HEK293 (cell line): Measurements from ENCODE around the gene EPOP.

Experiments
- CTCF ChIA-PET: fragments of 350-600 bp; formaldehyde crosslinking; extraction: SDS; loops from one replicate; lab custom pipeline; 2021; ENCODE audit warnings: antibody characterized with exemption; lab: Yijun Ruan, JAX
- POLR2A ChIA-PET: fragments of 300-600 bp; formaldehyde crosslinking; extraction: SDS; loops from one replicate; lab custom pipeline; 2020; ENCODE audit warnings: antibody characterized with exemption, inconsistent platforms; lab: Yijun Ruan, JAX
- H3K27ac ChIP-seq: fragments of 200-500 bp; sonication (Bioruptor generic); 2 replicates; pipeline ENCODE4 v1.5.1; 2014; ENCODE audit warnings: low read depth, low read length, control low read depth, inconsistent platforms; ENCODE audit errors: extremely low read depth
- H3K36me3 ChIP-seq, 2 experiments: fragments of 200-500 bp in 1 of 2; sonication (Bioruptor generic) in 1 of 2; 1 replicate in 1 of 2; 2 replicates in 1 of 2; pipeline ENCODE4 v1.5.1; 2014 to 2017; ENCODE audit warnings: inconsistent platforms in 2 of 2, low read length in 2 of 2; ENCODE audit not compliant: control insufficient read depth in 2 of 2, insufficient read depth in 1 of 2
- H3K4me1 ChIP-seq: fragments of 200-500 bp; sonication (Bioruptor generic); 2 replicates; pipeline ENCODE4 v1.5.1; 2014; ENCODE audit warnings: mild to moderate bottlenecking, low read length, inconsistent platforms; ENCODE audit not compliant: control insufficient read depth, insufficient read depth
- H3K4me3 ChIP-seq: 2 replicates; pipeline ENCODE4 v1.5.1; 2011; ENCODE audit warnings: low read depth, mild to moderate bottlenecking, control low read depth, low read length, moderate library complexity
- H3K9me3 ChIP-seq: fragments of 200-500 bp; sonication (Bioruptor generic); 2 replicates; pipeline ENCODE4 v1.5.1; 2014; ENCODE audit warnings: low read depth, low read length, inconsistent platforms; ENCODE audit not compliant: control insufficient read depth, insufficient read depth
- FEZF1 ChIP-seq: fragments of 450-650 bp; formaldehyde crosslinking; IDR thresholded peaks from 2 replicates; pipeline ENCODE4 v1.5.1; 2016; ENCODE audit warnings: missing biosample characterization, missing genetic modification characterization
- HIC1 ChIP-seq: fragments of 450-650 bp; formaldehyde crosslinking; IDR thresholded peaks from 2 replicates; pipeline ENCODE4 v1.5.1; 2016; ENCODE audit warnings: missing biosample characterization, missing genetic modification characterization
- IKZF3 ChIP-seq: fragments of 450-650 bp; IDR thresholded peaks from 2 replicates; pipeline ENCODE4 v1.5.0; 2018; ENCODE audit warnings: missing biosample characterization, mild to moderate bottlenecking, missing genetic modification characterization, moderate library complexity
- MEIS1 ChIP-seq: sonication (generic); formaldehyde crosslinking; IDR thresholded peaks from 2 replicates; pipeline ENCODE4 v1.8.1; 2022; ENCODE audit warnings: missing genetic modification reagents, mild to moderate bottlenecking, borderline replicate concordance
- REPIN1 ChIP-seq: fragments of 450-650 bp; formaldehyde crosslinking; IDR thresholded peaks from 2 replicates; pipeline ENCODE4 v1.5.1; 2017; ENCODE audit warnings: missing biosample characterization, missing genetic modification characterization, low read depth
- SALL2 ChIP-seq: fragments of 450-650 bp; formaldehyde crosslinking; IDR thresholded peaks from 2 replicates; pipeline ENCODE4 v1.5.0; 2017; ENCODE audit warnings: missing biosample characterization, mild to moderate bottlenecking, missing genetic modification characterization, borderline replicate concordance
- ZEB2 ChIP-seq: fragments of 450-650 bp; formaldehyde crosslinking; IDR thresholded peaks from 2 replicates; pipeline ENCODE4 v1.5.1; 2016; ENCODE audit warnings: missing biosample characterization, missing genetic modification characterization
- ZFP41 ChIP-seq: fragments of 450-650 bp; formaldehyde crosslinking; IDR thresholded peaks from 2 replicates; pipeline ENCODE4 v1.5.1; 2016; ENCODE audit warnings: missing biosample characterization, missing genetic modification characterization, borderline replicate concordance
- ZNF114 ChIP-seq: fragments of 450-650 bp; formaldehyde crosslinking; IDR thresholded peaks from 2 replicates; pipeline ENCODE4 v1.5.0; 2017; ENCODE audit warnings: missing biosample characterization, missing genetic modification characterization
- ZNF155 ChIP-seq: fragments of 450-650 bp; formaldehyde crosslinking; IDR thresholded peaks from 2 replicates; pipeline ENCODE4 v1.5.1; 2016; ENCODE audit warnings: missing biosample characterization, missing genetic modification characterization
- ZNF2 ChIP-seq: fragments of 450-650 bp; formaldehyde crosslinking; IDR thresholded peaks from 2 replicates; pipeline ENCODE4 v1.5.1; 2016; ENCODE audit warnings: missing biosample characterization, missing genetic modification characterization
- ZNF362 ChIP-seq: fragments of 450-650 bp; formaldehyde crosslinking; IDR thresholded peaks from 2 replicates; pipeline ENCODE4 v1.5.1; 2016; ENCODE audit warnings: missing biosample characterization, missing genetic modification characterization
- ZNF404 ChIP-seq: fragments of 450-650 bp; formaldehyde crosslinking; IDR thresholded peaks from 2 replicates; pipeline ENCODE4 v1.5.1; 2017; ENCODE audit warnings: missing biosample characterization, missing genetic modification characterization
- ZNF530 ChIP-seq: fragments of 450-650 bp; formaldehyde crosslinking; IDR thresholded peaks from 2 replicates; pipeline ENCODE4 v1.5.1; 2016; ENCODE audit warnings: low read depth, missing biosample characterization, missing genetic modification characterization
- ZNF560 ChIP-seq: fragments of 450-650 bp; formaldehyde crosslinking; IDR thresholded peaks from 2 replicates; pipeline ENCODE4 v1.5.1; 2017; ENCODE audit warnings: missing biosample characterization, missing genetic modification characterization, borderline replicate concordance
- ZNF621 ChIP-seq: fragments of 450-650 bp; formaldehyde crosslinking; IDR thresholded peaks from 2 replicates; pipeline ENCODE4 v1.5.1; 2017; ENCODE audit warnings: missing biosample characterization, missing genetic modification characterization
- ZNF654 ChIP-seq: fragments of 450-650 bp; formaldehyde crosslinking; IDR thresholded peaks from 2 replicates; pipeline ENCODE4 v1.5.1; 2016; ENCODE audit warnings: low read depth, missing biosample characterization, missing genetic modification characterization
- ZNF692 ChIP-seq: fragments of 450-650 bp; formaldehyde crosslinking; IDR thresholded peaks from 2 replicates; pipeline ENCODE4 v1.5.1; 2016; ENCODE audit warnings: missing biosample characterization, missing genetic modification characterization
- ZNF776 ChIP-seq: fragments of 450-650 bp; formaldehyde crosslinking; IDR thresholded peaks from 2 replicates; pipeline ENCODE4 v1.5.0; 2017; ENCODE audit warnings: missing biosample characterization, missing genetic modification characterization, borderline replicate concordance
- ZNF791 ChIP-seq: fragments of 450-650 bp; formaldehyde crosslinking; IDR thresholded peaks from 2 replicates; pipeline ENCODE4 v1.5.1; 2016; ENCODE audit warnings: missing biosample characterization, missing genetic modification characterization
- ZSCAN30 ChIP-seq: fragments of 450-650 bp; IDR thresholded peaks from 2 replicates; pipeline ENCODE4 v1.5.1; 2018; ENCODE audit warnings: missing biosample characterization, mild to moderate bottlenecking, missing genetic modification characterization, moderate library complexity
- ZSCAN4 ChIP-seq: fragments of 450-650 bp; formaldehyde crosslinking; IDR thresholded peaks from 2 replicates; pipeline ENCODE4 v1.5.1; 2017; ENCODE audit warnings: missing biosample characterization, missing genetic modification characterization
- TF ChIP-seq, protein P1 (sequence below): fragments of 450-650 bp; formaldehyde crosslinking; optimal IDR thresholded peaks from 2 replicates; pipeline ENCODE3; 2016; ENCODE audit warnings: missing biosample characterization, mild to moderate bottlenecking, missing genetic modification characterization
- TF ChIP-seq, protein P2 (sequence below): fragments of 450-650 bp; formaldehyde crosslinking; IDR thresholded peaks from 2 replicates; pipeline ENCODE4 v1.5.1; 2016; ENCODE audit warnings: missing biosample characterization, missing genetic modification characterization, low read depth
- TF ChIP-seq, protein P3 (sequence below): fragments of 450-650 bp; formaldehyde crosslinking; IDR thresholded peaks from 2 replicates; pipeline ENCODE4 v1.5.1; 2017; ENCODE audit warnings: missing biosample characterization, missing genetic modification characterization

The EPOP gene

GRCh38 chr17:38702166-38702915 is 27.6 kb upstream of the EPOP start:
- Histone ChIP-seq H3K4me1 (peaks cover 10% of the 10 kb centered on the region), H3K4me3 (peak overlapping the region; percentile 57), H3K36me3 (peaks cover 0 to 2% of the 10 kb centered on the region in 2 experiments; a peak in 1 of 3 replicates), H3K9me3 (no peaks in the 10 kb centered on the region), H3K27ac (peak overlapping the region; percentile 76)
- ChIA-PET CTCF (interaction anchor here (1.1 kb wide), 1 partner anchor 28 kb away, joined by 4 read pairs; the partner anchor contains the start of gene CISD3), POLR2A (interaction anchor here (0.5 to 1.9 kb wide), 5 partner anchors 11 to 250 kb away, joined by 3 to 6 read pairs (median 4); no protein-coding TSS in a partner anchor)
- TF ChIP-seq IKZF3 (tag by site-specific recombination) (peak; percentile 99), FEZF1 (peak; percentile 20; the same call in 1 of the 2 replicates), ZNF776 (tag by site-specific recombination) (no peak), ZSCAN30 (peak; percentile 45; the same call in 1 of the 2 replicates), ZNF621 (tag by site-specific recombination) (no peak), HIC1 (tag by site-specific recombination) (peak; percentile 99), ZNF560 (tag by site-specific recombination) (no peak), ZNF2 (tag by site-specific recombination) (0 out of 2 replicates have a peak, but pooled peaks have one; percentile 56), ZNF404 (tag by site-specific recombination) (no peak), ZNF114 (tag by site-specific recombination) (no peak), ZNF155 (tag by site-specific recombination) (no peak), ZFP41 (tag by site-specific recombination) (no peak), MEIS1 (no peak), ZNF362 (tag by site-specific recombination) (no peak), SALL2 (tag by site-specific recombination) (no peak), ZNF692 (peak; percentile 79; the same call in 1 of the 2 replicates), ZNF530 (tag by site-specific recombination) (no peak), ZNF654 (tag by site-specific recombination) (no peak), ZNF791 (tag by site-specific recombination) (no peak), ZEB2 (tag by site-specific recombination) (peak; percentile 86), REPIN1 (tag by site-specific recombination) (no peak), ZSCAN4 (tag by site-specific recombination) (no peak)
- TF ChIP-seq, protein P1, sequence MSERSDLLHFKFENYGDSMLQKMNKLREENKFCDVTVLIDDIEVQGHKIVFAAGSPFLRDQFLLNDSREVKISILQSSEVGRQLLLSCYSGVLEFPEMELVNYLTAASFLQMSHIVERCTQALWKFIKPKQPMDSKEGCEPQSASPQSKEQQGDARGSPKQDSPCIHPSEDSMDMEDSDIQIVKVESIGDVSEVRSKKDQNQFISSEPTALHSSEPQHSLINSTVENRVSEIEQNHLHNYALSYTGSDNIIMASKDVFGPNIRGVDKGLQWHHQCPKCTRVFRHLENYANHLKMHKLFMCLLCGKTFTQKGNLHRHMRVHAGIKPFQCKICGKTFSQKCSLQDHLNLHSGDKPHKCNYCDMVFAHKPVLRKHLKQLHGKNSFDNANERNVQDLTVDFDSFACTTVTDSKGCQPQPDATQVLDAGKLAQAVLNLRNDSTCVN (tag by site-specific recombination): peak; percentile 95
- TF ChIP-seq, protein P2, sequence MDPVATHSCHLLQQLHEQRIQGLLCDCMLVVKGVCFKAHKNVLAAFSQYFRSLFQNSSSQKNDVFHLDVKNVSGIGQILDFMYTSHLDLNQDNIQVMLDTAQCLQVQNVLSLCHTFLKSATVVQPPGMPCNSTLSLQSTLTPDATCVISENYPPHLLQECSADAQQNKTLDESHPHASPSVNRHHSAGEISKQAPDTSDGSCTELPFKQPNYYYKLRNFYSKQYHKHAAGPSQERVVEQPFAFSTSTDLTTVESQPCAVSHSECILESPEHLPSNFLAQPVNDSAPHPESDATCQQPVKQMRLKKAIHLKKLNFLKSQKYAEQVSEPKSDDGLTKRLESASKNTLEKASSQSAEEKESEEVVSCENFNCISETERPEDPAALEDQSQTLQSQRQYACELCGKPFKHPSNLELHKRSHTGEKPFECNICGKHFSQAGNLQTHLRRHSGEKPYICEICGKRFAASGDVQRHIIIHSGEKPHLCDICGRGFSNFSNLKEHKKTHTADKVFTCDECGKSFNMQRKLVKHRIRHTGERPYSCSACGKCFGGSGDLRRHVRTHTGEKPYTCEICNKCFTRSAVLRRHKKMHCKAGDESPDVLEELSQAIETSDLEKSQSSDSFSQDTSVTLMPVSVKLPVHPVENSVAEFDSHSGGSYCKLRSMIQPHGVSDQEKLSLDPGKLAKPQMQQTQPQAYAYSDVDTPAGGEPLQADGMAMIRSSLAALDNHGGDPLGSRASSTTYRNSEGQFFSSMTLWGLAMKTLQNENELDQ (tag by site-specific recombination): no peak
- TF ChIP-seq, protein P3, sequence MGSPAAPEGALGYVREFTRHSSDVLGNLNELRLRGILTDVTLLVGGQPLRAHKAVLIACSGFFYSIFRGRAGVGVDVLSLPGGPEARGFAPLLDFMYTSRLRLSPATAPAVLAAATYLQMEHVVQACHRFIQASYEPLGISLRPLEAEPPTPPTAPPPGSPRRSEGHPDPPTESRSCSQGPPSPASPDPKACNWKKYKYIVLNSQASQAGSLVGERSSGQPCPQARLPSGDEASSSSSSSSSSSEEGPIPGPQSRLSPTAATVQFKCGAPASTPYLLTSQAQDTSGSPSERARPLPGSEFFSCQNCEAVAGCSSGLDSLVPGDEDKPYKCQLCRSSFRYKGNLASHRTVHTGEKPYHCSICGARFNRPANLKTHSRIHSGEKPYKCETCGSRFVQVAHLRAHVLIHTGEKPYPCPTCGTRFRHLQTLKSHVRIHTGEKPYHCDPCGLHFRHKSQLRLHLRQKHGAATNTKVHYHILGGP (tag by site-specific recombination): no peak
